ENCODE measurements around the gene PDSS2. TPM values are rescaled to one million over a fixed set of nuclear protein-coding genes. Genes with fewer than 3 reads are reported as not detected.

The PDSS2 gene
- polyA plus RNA-seq, 4 donors = 16.1 to 20.4 (median 18.7) TPM

- DNase-seq (ENCODE audit: low read depth in 4 of 4, low spot score in 3 of 4) = no peak
Measured at GRCh38 chr6:107421696-107422256, 37.6 kb downstream of the PDSS2 start.

GRCh38 chr6:107419733-107420132 lies 39.6 kb downstream of the PDSS2 start:
- DNase-seq (ENCODE audit: low read depth in 4 of 4, low spot score in 3 of 4) = no peak

- DNase-seq (ENCODE audit: low read depth in 4 of 4, low spot score in 3 of 4) = no peak
Measured at GRCh38 chr6:107418118-107418517, 41.2 kb downstream of the PDSS2 start.

GRCh38 chr6:107416145-107416544 lies 43.2 kb downstream of the PDSS2 start:
- no peak for DNase-seq (ENCODE audit: low read depth in 4 of 4, low spot score in 3 of 4)

- no peak for DNase-seq (ENCODE audit: low read depth in 4 of 4, low spot score in 3 of 4)
Measured at GRCh38 chr6:107413966-107414645, 45.3 kb downstream of the PDSS2 start.

- no peak for DNase-seq (ENCODE audit: low read depth in 4 of 4, low spot score in 3 of 4)
Measured at GRCh38 chr6:107411161-107411560, 48.2 kb downstream of the PDSS2 start.

DNA sequence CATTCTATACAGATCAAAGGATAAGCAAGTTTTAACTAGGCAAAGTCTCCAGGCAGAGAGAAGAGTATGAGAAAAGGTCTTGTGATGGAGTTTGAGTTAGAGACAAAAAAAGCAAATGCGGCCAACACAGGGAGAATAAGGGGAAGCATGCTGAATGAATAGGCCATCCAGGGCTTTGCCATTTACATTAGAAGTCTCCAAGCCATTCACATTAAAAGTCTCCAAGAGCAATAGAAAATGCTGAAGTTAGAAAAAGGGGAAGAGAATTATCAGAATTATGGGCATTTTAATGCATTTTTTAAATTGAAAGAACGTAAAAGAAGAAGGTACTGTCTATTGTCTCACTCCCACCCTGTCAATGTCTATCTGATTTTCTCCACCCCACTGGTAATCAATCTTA lies 49.4 kb downstream of the PDSS2 start:
- no peak for DNase-seq (ENCODE audit: low read depth in 4 of 4, low spot score in 3 of 4)

- DNase-seq (ENCODE audit: low read depth in 4 of 4, low spot score in 3 of 4) = no peak
Measured at GRCh38 chr6:107408714-107409113, 50.6 kb downstream of the PDSS2 start.

DNA sequence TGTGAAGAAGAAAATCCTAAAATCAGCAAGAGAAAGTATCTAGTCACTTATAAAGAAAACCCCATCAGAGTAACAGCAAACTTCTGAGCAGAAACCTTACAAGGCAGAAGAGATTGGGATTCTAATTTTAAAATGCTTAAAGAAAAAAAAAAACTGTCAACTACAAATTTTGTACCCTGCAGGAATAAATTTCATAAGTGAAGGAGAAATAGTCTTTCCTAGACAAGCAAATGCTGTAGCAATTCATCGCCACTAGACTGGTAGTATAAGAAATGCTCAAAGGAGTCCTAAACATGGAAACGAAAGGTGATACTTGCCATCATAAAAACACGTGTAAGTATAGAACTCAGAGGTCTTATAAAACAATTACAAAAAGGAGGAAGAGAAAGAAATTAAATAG lies 54.4 kb downstream of the PDSS2 start:
- no peak for DNase-seq (ENCODE audit: low read depth in 4 of 4, low spot score in 3 of 4)

DNA sequence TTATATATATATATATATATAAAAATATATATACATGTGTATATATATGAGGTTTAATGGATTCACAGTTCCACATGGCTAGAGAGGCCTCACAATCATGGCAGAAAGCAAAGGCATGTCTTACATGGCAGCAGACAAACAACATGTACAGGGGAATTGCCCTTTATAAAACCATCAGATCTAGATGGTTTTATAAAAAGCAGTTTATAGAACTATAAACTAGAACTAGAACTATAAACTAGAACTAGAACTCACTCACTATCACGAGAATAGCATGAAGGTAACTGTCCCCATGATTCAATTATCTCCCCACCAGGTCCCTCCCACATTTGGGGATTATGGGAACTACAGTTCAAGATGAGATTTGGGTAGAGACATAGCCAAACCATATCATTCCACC lies 56.8 kb downstream of the PDSS2 start:
- DNase-seq (ENCODE audit: low read depth in 4 of 4, low spot score in 3 of 4) = no peak

GRCh38 chr6:107401573-107401972 lies 57.8 kb downstream of the PDSS2 start:
- no peak for DNase-seq (ENCODE audit: low read depth in 4 of 4, low spot score in 3 of 4)

DNA sequence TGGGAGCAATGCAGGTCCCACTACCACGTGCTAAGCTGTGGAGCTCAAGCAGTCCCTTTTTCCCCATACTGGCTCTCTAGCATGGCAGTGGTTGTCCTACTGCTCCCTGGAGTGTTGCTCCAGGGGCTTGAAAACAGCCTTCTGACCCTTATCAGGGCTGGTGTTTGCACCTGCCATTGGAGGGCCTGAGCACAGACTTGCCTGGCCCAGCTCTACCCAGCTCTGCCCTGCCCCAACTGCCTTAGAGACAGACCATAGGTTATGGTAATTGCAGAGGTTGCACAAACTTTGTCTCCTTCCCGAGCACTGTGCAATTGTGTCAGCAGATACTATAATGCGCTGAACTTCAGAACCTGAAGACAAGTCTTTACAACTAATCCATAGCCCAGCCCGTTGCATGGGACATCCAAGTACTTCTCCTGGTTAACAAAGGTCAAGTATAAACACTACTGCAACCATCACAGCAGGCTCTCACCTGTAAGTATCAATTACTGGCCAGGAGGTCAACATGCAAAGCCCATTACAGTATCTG lies 58.7 kb downstream of the PDSS2 start:
- no peak for DNase-seq (ENCODE audit: low read depth in 4 of 4, low spot score in 3 of 4)

- DNase-seq (ENCODE audit: low read depth in 4 of 4, low spot score in 3 of 4) = no peak
Measured at GRCh38 chr6:107399935-107400334, 59.4 kb downstream of the PDSS2 start.

DNA sequence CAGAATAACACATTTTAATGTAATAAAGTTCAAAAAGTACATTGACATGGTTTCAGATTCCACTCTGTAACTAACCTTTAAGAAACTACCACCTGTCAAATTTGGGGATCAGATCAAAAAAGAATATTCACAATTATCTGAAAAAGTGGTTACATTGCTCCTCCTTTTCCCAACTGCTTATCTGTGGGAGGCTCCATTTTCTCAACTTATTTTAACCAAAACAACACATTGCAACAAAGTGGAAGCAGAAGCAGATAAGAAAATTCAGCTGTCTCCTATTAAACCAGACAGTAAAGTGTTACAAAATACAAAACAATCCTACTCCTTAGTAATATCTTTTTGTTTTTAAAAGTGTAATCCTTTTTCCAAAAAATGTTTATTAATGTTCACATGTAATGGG lies 61.4 kb downstream of the PDSS2 start:
- DNase-seq (ENCODE audit: low read depth in 4 of 4, low spot score in 3 of 4) = no peak

DNA sequence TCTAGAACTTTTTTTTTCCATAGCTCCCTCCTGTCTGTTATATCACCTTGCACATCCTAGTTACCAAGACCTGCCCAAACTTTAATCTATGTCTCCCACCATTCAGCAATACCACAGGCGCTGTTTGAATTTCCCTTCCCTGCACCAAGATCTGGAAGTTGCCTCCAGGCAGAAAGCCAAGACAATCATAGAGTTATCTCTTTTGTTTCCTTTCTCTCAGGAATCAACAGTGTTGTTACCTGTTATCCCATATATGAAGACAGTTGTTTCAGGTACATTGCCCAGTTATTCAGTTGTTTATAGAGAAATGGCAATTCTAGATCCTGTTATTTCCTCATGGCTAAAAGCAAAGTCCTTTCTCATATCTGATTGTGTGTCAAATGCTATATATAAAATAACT lies 63.2 kb downstream of the PDSS2 start:
- DNase-seq (ENCODE audit: low read depth in 4 of 4, low spot score in 3 of 4) = no peak

GRCh38 chr6:107392069-107392468 lies 67.3 kb downstream of the PDSS2 start:
- no peak for DNase-seq (ENCODE audit: low read depth in 4 of 4, low spot score in 3 of 4)

- DNase-seq (ENCODE audit: low read depth in 4 of 4, low spot score in 3 of 4) = no peak
Measured at GRCh38 chr6:107390685-107391435, 68.5 kb downstream of the PDSS2 start.

- DNase-seq (ENCODE audit: low read depth in 4 of 4, low spot score in 3 of 4) = no peak
Measured at GRCh38 chr6:107390056-107390455, 69.3 kb downstream of the PDSS2 start.

DNA sequence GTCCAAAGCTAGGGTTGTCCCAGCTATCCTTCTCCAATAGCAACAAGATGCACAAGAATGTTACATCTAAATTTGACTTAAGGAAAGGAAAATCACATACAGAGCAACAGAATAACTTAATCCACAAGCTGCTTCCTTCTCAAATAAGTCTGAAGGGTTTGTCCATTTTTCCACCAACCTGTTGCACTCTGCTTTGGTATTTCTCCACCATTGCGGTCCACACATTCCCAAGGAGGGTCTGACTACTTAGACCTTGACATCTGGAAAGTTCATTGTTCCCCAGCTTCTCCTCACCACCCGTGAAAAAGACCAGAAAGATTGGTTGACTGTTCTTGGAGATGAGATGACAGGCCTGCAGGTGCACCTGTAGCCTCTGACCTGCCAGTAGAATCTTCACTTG lies 72.5 kb downstream of the PDSS2 start:
- no peak for DNase-seq (ENCODE audit: low read depth in 4 of 4, low spot score in 3 of 4)

GRCh38 chr6:107386340-107386739 lies 73.0 kb downstream of the PDSS2 start:
- no peak for DNase-seq (ENCODE audit: low read depth in 4 of 4, low spot score in 3 of 4)

GRCh38 chr6:107383705-107384104 lies 75.7 kb downstream of the PDSS2 start:
- DNase-seq (ENCODE audit: low read depth in 4 of 4, low spot score in 3 of 4) = no peak

- DNase-seq (ENCODE audit: low read depth in 4 of 4, low spot score in 3 of 4) = no peak
Measured at GRCh38 chr6:107374264-107374663, 85.1 kb downstream of the PDSS2 start.

All from left renal pelvis (tissue), 4 donors.